Neutrophil (primary cell): ENCODE data around the gene SRSF2.
"Not testable (repeated sequence)": the region's sequence is repeated elsewhere in the genome, so short reads cannot be mapped to it uniquely, and the experiment has no call there.

Experiments
- H3K27ac ChIP-seq: fragments of 200-600 bp; sonication (generic); 2 replicates; pipeline ENCODE4 v1.5.1; 2016; ENCODE audit warnings: mild to moderate bottlenecking, moderate library complexity
- H3K27me3 ChIP-seq: fragments of 200-600 bp; sonication (generic); 2 replicates; pipeline ENCODE4 v1.6.0; 2016; ENCODE audit warnings: mild to moderate bottlenecking
- H3K36me3 ChIP-seq: fragments of 200-600 bp; sonication (generic); 2 replicates; pipeline ENCODE4 v1.5.1; 2017
- H3K4me1 ChIP-seq, 2 experiments: fragments of 200-600 bp in 1 of 2; sonication (generic) in 1 of 2; 1 replicate in 1 of 2; 2 replicates in 1 of 2; pipeline versions ENCODE4 v1.5.1 to v1.6.1; 2013 to 2016; ENCODE audit warnings: low read depth in 1 of 2, low read length in 1 of 2, mild to moderate bottlenecking in 1 of 2, moderate library complexity in 1 of 2; ENCODE audit not compliant: control insufficient read depth in 1 of 2, insufficient read depth in 1 of 2
- H3K4me3 ChIP-seq, 2 experiments: fragments of 200-600 bp in 1 of 2; sonication (generic) in 1 of 2; 1 replicate in 1 of 2; 2 replicates in 1 of 2; pipeline ENCODE4 v1.5.1; 2013 to 2016; ENCODE audit warnings: low read depth in 1 of 2, low read length in 1 of 2, mild to moderate bottlenecking in 1 of 2, moderate library complexity in 1 of 2
- H3K9me3 ChIP-seq: fragments of 200-600 bp; sonication (generic); 2 replicates; pipeline ENCODE4 v1.5.1; 2016
- TF ChIP-seq, protein P1 (sequence below): fragments of 200-600 bp; sonication (generic); IDR thresholded peaks from 2 replicates; pipeline ENCODE4 v1.5.1; 2016; ENCODE audit warnings: antibody characterized with exemption

SRSF2 gene

GRCh38 chr17:76714822-76715495, 22.2 kb downstream of the SRSF2 start:
- TF ChIP-seq, protein P1, sequence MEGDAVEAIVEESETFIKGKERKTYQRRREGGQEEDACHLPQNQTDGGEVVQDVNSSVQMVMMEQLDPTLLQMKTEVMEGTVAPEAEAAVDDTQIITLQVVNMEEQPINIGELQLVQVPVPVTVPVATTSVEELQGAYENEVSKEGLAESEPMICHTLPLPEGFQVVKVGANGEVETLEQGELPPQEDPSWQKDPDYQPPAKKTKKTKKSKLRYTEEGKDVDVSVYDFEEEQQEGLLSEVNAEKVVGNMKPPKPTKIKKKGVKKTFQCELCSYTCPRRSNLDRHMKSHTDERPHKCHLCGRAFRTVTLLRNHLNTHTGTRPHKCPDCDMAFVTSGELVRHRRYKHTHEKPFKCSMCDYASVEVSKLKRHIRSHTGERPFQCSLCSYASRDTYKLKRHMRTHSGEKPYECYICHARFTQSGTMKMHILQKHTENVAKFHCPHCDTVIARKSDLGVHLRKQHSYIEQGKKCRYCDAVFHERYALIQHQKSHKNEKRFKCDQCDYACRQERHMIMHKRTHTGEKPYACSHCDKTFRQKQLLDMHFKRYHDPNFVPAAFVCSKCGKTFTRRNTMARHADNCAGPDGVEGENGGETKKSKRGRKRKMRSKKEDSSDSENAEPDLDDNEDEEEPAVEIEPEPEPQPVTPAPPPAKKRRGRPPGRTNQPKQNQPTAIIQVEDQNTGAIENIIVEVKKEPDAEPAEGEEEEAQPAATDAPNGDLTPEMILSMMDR = peak; percentile 67
- Histone ChIP-seq H3K4me3 (peak overlapping the region; percentile 38 to 43), H3K27ac (peak overlapping the region; percentile 94), H3K9me3 (no peaks in the 10 kb centered on the region), H3K4me1 (peaks cover 52 to 54% of the 10 kb centered on the region in 2 experiments), H3K36me3 (peaks cover 50% of the 10 kb centered on the region), H3K27me3 (peaks cover 16% of the 10 kb centered on the region)

- peak overlapping the region; percentile 94 for H3K27ac ChIP-seq
- peak overlapping the region in 1 of 2 experiments; percentile 38 for H3K4me3 ChIP-seq
- peaks cover 44% of the 10 kb centered on the region for H3K36me3 ChIP-seq
- H3K9me3 ChIP-seq = no peaks in the 10 kb centered on the region
- peaks cover 22% of the 10 kb centered on the region for H3K27me3 ChIP-seq
- TF ChIP-seq, protein P1 = no peak
- peaks cover 52 to 57% of the 10 kb centered on the region in 2 experiments for H3K4me1 ChIP-seq
These were observed 22.8 kb downstream of the SRSF2 start for GRCh38 chr17:76714336-76714735.

GRCh38 chr17:76713765-76714164, 23.4 kb downstream of the SRSF2 start:
- Histone ChIP-seq H3K9me3 (no peaks in the 10 kb centered on the region), H3K36me3 (peaks cover 38% of the 10 kb centered on the region), H3K4me3 (no peak overlapping the region), H3K27me3 (peaks cover 28% of the 10 kb centered on the region), H3K27ac (peak overlapping the region; percentile 94), H3K4me1 (peaks cover 52 to 57% of the 10 kb centered on the region in 2 experiments)
- TF ChIP-seq, protein P1 = no peak

DNA sequence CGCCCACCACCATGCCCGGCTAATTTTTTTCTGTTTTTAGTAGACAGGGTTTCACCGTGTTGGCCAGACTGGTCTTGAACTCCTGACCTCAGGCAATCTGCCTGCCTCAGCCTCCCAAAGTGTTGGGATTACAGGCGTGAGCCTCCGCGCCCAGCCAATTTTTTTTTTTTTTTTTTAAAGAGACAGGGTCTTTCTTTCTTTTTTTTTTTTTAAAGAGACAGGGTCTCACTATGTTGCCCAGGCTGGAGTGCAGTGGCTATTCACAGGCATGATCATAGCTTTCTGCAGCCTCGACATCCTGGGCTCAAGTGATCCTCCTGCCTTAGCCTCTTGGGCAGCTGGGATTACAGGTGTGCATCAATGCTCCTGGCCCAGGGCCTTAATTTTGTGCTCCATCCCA, 24.8 kb downstream of the SRSF2 start:
- Histone ChIP-seq H3K4me1 (peaks cover 47 to 51% of the 10 kb centered on the region in 2 experiments), H3K36me3 (peaks cover 24% of the 10 kb centered on the region), H3K27me3 (peaks cover 32% of the 10 kb centered on the region)
- not testable (repeated sequence) for H3K4me3 ChIP-seq, H3K27ac ChIP-seq, H3K9me3 ChIP-seq

- peak within 1 kb of the TSS; percentile 54 to 56 for H3K4me3 ChIP-seq
- H3K36me3 ChIP-seq = peaks cover 21% of the 10 kb centered on the region
- peaks cover 32% of the 10 kb centered on the region for H3K27me3 ChIP-seq
- TF ChIP-seq, protein P1 = no peak
- peak within 1 kb of the TSS; percentile 35 for H3K27ac ChIP-seq
- H3K9me3 ChIP-seq = no peaks in the 10 kb centered on the region
- peaks cover 34 to 38% of the 10 kb centered on the region in 2 experiments for H3K4me1 ChIP-seq
These were observed 26.1 kb downstream of the SRSF2 start, which contains the start of gene MXRA7 for GRCh38 chr17:76710863-76711611. Gene MXRA7 (minus strand): TSS chr17:76710965. CDS start chr17:76710946, 19 bp downstream.

DNA sequence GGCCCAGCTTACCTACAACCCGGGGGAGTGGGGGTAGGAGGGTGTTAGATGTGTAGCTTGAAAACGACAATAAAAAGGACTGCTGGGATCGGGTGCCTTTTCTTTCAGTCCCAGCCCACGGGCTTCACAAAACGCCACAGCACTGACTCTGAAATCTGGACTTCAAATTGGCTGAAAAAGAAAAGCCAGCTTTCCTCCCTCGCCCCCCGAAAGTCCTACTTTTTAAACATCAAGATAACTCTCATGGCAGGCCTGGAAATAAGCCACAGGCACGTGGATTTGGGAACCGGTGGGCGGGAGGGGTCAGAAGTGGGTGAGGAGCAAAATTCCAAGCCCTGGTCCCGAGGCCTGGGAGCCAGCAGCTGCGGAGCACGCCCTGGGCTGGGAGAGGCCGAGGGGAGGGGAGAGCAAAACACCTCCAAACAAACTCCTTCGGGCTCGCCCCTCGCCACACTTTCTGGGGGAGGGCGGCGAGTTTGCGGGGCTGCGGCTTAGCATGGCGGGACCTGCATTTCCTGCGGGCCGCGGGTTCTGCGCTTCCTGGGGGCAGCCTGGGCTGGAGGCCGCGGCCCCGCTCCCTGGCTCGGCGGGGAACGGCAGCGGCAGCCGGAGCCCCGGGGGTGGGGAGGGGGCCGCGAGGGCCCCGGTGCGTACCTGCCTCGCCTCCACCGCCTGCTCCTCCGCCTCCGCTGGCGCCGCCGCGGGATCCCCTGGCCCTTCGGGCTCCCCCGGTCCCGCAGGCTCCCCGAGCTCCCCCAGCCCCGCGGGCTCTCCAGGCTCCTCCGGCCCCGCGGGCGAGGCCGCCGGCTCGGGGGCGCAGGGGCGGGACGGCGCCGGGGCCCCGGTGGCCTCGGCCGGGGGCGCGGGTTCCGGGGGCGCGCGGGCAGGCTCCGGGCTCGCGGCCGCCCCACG, 26.9 kb downstream of the SRSF2 start:
- peaks cover 21% of the 10 kb centered on the region for H3K36me3 ChIP-seq
- not testable (repeated sequence) for H3K9me3 ChIP-seq, H3K27ac ChIP-seq
- peaks cover 32% of the 10 kb centered on the region for H3K27me3 ChIP-seq
- H3K4me3 ChIP-seq = peak overlapping the region; percentile 49 to 56
- peaks cover 26 to 30% of the 10 kb centered on the region in 2 experiments for H3K4me1 ChIP-seq
